ENCODE results near the gene SMIM36.

Gene SMIM36

DNA sequence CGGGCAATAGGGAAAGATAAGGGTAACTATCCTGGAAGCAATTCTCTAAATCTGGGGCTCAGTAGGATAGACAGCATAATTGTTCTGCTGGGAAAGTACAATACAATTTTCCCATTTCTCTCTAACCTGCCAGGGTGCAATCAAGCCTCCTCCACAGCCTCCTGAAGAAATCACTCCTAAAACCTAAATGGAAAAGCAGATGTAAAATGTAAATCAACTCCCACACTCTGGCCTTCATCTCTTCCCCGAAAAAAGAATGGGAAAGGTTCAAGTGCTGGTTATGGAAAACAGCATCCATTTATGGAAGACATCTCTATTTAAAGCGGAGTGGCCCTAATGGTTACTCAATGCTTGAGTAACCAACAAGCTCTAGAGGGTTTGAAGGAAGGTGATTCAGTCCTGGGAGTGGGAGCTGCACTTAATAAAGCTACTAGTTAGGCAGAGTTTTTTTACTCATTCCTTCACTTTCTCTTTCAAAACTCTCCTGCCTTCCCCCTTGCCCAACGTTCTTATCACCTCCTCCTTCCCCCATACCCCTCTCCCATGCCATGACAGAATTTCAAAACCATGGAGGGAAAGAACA, 94.7 kb downstream of the SMIM36 start:
- DNase-seq (ENCODE audit: low spot score), result no peak
- TF ChIP-seq, protein P1, sequence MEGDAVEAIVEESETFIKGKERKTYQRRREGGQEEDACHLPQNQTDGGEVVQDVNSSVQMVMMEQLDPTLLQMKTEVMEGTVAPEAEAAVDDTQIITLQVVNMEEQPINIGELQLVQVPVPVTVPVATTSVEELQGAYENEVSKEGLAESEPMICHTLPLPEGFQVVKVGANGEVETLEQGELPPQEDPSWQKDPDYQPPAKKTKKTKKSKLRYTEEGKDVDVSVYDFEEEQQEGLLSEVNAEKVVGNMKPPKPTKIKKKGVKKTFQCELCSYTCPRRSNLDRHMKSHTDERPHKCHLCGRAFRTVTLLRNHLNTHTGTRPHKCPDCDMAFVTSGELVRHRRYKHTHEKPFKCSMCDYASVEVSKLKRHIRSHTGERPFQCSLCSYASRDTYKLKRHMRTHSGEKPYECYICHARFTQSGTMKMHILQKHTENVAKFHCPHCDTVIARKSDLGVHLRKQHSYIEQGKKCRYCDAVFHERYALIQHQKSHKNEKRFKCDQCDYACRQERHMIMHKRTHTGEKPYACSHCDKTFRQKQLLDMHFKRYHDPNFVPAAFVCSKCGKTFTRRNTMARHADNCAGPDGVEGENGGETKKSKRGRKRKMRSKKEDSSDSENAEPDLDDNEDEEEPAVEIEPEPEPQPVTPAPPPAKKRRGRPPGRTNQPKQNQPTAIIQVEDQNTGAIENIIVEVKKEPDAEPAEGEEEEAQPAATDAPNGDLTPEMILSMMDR (IDR thresholded peaks at IDR 0.05; ENCODE audit: extremely low read depth, missing control alignments), result no peak

DNA sequence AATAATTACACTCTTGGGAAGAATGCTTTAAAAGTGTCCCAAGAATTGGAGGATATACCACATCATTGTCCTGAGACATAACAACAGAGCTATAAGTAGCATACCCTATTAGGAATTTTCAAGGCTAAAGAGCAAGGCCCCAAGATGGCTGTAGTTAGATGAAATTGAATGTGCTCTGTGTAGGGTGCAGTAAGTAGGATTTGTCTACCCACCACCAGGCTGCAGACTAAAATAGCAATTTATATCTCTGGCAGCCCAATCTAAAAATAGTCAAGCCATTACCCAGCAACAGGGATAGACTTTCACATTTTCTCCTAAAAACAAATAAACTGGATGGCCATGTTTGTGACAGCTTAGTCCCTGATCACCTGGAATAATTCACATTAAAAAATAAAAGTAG, 95.3 kb downstream of the SMIM36 start:
- no peak for DNase-seq (ENCODE audit: low spot score)
- TF ChIP-seq, protein P1 (IDR thresholded peaks at IDR 0.05; ENCODE audit: extremely low read depth, missing control alignments), result no peak

DNA sequence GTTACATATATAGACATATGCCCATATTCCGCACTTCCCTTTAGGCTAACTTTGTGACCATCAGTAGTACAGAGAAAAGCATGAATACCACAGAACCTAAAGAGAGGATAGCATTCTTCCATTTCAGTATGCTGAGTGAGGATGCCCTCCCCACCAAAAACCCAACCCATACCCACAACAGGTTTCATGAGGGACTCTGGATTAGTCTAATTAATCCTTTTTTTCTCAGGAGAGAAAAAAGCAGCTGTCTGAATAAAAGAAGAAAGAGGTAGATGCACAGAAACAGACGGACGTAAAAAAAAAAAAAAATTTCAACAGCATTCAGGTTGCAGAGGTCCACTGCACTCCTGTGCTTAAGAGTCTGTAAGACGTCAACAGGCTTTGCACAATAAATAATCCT, 96.3 kb downstream of the SMIM36 start:
- TF ChIP-seq, protein P1 (IDR thresholded peaks at IDR 0.05; ENCODE audit: extremely low read depth, missing control alignments), result no peak
- DNase-seq (ENCODE audit: low spot score), result no peak

GRCh38 chr17:55413825-55414489, 97.3 kb downstream of the SMIM36 start:
- no peak for DNase-seq (ENCODE audit: low spot score)
- TF ChIP-seq, protein P1 (IDR thresholded peaks at IDR 0.05; ENCODE audit: extremely low read depth, missing control alignments), result no peak

DNA sequence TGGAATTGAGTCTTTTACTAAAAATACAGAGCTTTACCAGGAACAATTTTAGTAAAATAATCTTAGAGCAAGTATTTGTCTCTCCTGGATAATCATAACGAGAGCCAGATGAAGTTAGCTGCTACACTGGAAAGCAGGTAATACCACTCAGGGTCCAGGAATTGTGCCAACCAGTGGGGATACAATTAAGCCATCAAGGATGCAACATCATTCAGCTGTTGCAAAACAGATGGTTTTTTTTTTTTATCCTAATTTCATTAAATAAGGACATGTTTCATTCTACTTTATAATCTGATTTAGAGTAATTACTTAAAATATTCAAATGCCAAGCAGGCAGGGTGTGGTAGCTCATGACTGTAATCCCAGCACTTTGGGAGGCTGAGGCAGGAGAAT, 99.8 kb downstream of the SMIM36 start:
- DNase-seq (ENCODE audit: low spot score), result no peak
- TF ChIP-seq, protein P1 (IDR thresholded peaks at IDR 0.05; ENCODE audit: extremely low read depth, missing control alignments), result no peak

DNA sequence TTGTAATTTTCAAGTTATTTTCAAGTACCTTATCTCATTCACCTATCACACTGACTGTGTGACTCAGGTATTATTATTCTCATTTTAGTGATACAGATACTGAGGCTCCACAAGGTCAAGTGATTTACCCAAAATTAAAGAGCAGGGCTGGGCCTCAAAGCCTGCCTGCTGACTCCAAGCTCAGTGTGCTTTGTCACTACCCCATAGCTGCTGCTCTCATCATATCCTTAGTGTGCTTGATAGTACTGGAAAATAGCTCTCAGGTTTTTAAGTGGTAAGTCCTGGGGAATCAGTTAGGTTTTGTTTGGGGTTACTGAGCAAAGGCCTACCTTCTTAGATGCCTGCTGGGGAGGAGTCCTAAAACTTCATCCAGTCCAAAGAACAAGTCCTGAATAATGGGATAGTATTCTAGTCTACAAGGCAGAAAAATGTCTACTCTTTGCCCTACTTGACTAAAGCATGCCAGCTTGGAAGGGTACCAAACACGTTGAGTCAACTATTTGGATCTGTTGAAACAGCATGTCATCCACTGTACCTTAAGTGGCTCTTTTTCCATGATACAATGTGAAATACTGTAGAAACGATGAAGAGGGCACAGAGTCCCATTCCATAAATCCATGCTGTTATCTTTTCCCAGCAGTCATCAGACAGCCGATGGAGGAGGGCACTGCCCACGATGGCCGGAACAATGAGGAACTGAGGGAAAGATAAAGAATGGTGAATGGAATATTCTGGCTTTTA, 100.4 kb downstream of the SMIM36 start:
- no peak for DNase-seq (ENCODE audit: low spot score)
- TF ChIP-seq, protein P1 (IDR thresholded peaks at IDR 0.05; ENCODE audit: extremely low read depth, missing control alignments), result no peak

Data from GM20000 (cell line).